ENCODE measurements around the gene SSX2IP.
A peak's percentile ranks its signal among the peaks of the same experiment; 100 is the strongest.

SSX2IP gene

DNA sequence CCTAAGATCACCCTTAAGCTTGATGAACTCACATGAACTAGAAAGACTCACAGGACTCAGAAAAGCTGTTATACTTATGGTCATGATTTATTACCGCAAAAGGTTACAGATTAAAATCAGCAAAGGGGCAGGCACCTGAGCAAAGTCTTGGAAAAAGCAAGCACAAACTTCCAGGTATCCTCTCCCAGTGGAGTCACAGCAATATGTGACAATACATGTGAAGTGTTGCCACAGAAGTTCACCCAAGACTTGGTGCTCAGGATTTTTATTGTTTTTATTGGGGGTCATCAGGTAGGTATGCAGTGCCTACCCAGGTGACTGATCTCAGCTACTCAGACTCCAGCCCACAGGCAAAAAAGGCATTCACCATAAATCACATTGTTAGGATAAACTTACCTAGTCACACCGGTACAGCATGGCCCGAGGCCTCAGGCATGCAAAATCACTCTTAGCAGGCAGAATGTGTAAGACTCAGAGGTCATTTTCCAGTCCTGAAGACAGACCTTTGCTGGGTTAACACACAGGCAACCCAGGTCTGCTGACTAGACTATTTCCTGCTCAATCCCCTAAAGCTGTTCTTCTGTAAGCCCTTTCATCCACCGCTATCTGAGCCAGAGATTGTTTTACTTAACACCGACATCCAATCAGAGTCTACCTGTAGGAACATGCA, 55.6 kb downstream of the SSX2IP start:
- no peaks in the 10 kb centered on the region; the same call in 1 of the 2 replicates for H3K9me3 ChIP-seq (ENCODE audit: insufficient read depth, low read depth, low read length)
- no peaks in the 10 kb centered on the region for H3K4me1 ChIP-seq (ENCODE audit: insufficient read depth, low read length)
- no peaks in the 10 kb centered on the region for H3K27me3 ChIP-seq (ENCODE audit: insufficient read depth, low read length)
- no peak overlapping the region for H3K9ac ChIP-seq (ENCODE audit: low read depth, low read length)
- H3K4me3 ChIP-seq (ENCODE audit: low read length): no peak overlapping the region
- no peaks in the 10 kb centered on the region for H3K36me3 ChIP-seq (ENCODE audit: insufficient read depth, low read depth, low read length)
- H3K27ac ChIP-seq (ENCODE audit: low read length): no peak overlapping the region

DNA sequence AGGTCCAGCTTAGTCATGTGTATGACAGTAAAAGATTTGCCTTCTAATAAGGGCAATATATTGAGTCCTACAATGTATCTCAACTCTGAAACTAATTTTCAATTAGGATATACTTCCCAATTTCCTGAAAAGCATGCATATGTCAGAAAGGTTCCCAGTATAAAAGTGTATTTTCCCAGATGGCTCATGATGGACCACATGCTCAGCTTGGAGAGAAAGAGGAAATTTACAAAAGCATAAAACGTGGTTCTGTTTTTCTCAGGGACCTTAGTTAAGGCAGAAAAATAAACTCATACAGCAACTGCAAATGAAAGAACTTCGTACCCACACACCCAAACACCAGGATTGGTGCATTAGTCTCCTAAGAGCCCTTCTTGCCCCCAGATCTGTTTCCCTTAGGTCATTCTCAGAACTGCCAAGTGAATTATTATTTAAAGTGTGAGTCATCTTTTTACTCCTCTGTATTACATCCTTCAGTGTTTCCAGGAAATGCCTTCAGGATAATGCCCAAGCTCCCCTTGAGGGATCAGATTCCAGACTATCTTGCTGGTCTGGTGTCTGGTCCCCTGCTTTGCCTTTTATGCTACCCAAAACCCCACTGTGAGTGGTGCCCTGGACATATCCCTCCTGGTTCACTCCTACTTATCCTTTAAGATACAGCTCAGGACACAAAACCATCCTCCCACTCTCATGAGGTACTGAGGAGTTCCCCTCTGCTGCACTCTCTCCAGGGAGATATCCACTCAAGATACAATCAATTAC, 57.4 kb downstream of the SSX2IP start:
- H3K27ac ChIP-seq (ENCODE audit: low read length): no peak overlapping the region

DNA sequence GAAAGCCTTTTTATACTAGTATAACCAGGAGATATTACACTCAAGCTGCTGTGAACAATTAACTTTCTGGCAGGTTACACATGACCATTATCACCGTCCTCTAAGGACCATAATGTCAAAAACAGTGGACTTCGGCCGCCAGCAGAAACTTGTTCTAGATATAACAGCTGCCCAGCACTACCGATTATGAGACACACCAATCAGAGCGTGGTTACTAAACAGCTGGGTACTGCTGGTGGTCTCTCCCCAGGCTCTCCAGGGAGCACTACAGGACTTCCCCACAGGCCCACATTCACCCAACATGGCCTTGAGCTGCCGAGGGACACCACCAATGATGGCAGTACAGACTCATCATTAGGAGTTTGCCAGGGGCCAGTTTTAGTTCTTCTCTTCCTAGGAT, 58.1 kb downstream of the SSX2IP start:
- H3K4me1 ChIP-seq (ENCODE audit: insufficient read depth, low read length): no peaks in the 10 kb centered on the region
- H3K36me3 ChIP-seq (ENCODE audit: insufficient read depth, low read depth, low read length): no peaks in the 10 kb centered on the region
- H3K27ac ChIP-seq (ENCODE audit: low read length): no peak overlapping the region
- no peaks in the 10 kb centered on the region for H3K27me3 ChIP-seq (ENCODE audit: insufficient read depth, low read length)
- no peak overlapping the region for H3K9ac ChIP-seq (ENCODE audit: low read depth, low read length)
- no peaks in the 10 kb centered on the region; the same call in 1 of the 2 replicates for H3K9me3 ChIP-seq (ENCODE audit: insufficient read depth, low read depth, low read length)
- H3K4me3 ChIP-seq (ENCODE audit: low read length): no peak overlapping the region

More for the DNA sequence above, 57.4 kb downstream of the SSX2IP start:
- no peak overlapping the region for H3K9ac ChIP-seq (ENCODE audit: low read depth, low read length)
- H3K27me3 ChIP-seq (ENCODE audit: insufficient read depth, low read length): no peaks in the 10 kb centered on the region
- H3K36me3 ChIP-seq (ENCODE audit: insufficient read depth, low read depth, low read length): no peaks in the 10 kb centered on the region
- H3K4me3 ChIP-seq (ENCODE audit: low read length): no peak overlapping the region
- H3K4me1 ChIP-seq (ENCODE audit: insufficient read depth, low read length): no peaks in the 10 kb centered on the region
- H3K9me3 ChIP-seq (ENCODE audit: insufficient read depth, low read depth, low read length): no peaks in the 10 kb centered on the region; the same call in 1 of the 2 replicates

DNA sequence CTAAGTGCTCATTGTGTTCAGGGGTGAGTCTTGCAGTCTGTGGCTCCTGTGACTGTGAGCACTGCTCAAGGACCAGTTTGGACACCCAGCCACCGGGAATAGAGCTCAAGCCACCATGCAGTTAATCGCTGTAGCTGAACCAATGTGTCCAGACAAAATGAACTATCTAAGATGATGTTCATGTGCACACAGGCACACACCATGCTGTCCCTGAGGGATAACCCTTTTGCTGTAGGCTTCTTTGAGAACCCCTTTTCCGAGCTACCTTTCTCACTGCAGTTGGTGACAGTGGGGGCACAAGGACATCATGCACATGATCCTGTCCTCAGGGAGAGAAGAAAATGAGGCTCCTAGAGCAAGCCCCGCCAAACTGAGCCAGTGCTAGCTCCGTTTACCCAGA, 65.4 kb downstream of the SSX2IP start:
- no peak overlapping the region for H3K9ac ChIP-seq (ENCODE audit: low read depth, low read length)
- H3K9me3 ChIP-seq (ENCODE audit: insufficient read depth, low read depth, low read length): no peaks in the 10 kb centered on the region
- H3K27me3 ChIP-seq (ENCODE audit: insufficient read depth, low read length): no peaks in the 10 kb centered on the region
- H3K4me3 ChIP-seq (ENCODE audit: low read length): no peak overlapping the region
- no peak overlapping the region for H3K27ac ChIP-seq (ENCODE audit: low read length)
- H3K4me1 ChIP-seq (ENCODE audit: insufficient read depth, low read length): no peaks in the 10 kb centered on the region
- H3K36me3 ChIP-seq (ENCODE audit: insufficient read depth, low read depth, low read length): no peaks in the 10 kb centered on the region

DNA sequence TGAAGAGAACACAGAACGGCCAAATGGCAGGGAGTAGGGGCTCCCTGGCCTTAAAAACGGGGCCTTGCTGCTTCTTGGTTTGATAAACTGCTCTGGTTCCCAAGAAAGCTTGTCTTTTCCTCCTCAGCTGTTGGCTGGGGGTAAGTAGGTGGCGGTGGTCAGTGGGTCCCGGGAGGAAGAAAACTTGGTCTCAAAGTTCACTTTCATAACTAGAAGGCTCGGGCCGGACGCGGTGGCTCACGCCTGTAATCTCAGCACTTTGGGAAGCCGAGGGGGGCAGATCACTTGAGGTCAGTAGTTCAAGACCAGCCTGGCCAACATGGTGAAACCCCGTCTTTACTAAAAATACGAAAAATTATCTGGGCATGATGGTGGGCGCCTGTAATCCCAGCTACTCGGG, 68.7 kb downstream of the SSX2IP start:
- H3K36me3 ChIP-seq (ENCODE audit: insufficient read depth, low read depth, low read length): no peaks in the 10 kb centered on the region
- no peak overlapping the region for H3K9ac ChIP-seq (ENCODE audit: low read depth, low read length)
- H3K27me3 ChIP-seq (ENCODE audit: insufficient read depth, low read length): no peaks in the 10 kb centered on the region
- H3K4me3 ChIP-seq (ENCODE audit: low read length): no peak overlapping the region
- H3K4me1 ChIP-seq (ENCODE audit: insufficient read depth, low read length): no peaks in the 10 kb centered on the region
- H3K27ac ChIP-seq (ENCODE audit: low read length): no peak overlapping the region
- no peaks in the 10 kb centered on the region for H3K9me3 ChIP-seq (ENCODE audit: insufficient read depth, low read depth, low read length)

DNA sequence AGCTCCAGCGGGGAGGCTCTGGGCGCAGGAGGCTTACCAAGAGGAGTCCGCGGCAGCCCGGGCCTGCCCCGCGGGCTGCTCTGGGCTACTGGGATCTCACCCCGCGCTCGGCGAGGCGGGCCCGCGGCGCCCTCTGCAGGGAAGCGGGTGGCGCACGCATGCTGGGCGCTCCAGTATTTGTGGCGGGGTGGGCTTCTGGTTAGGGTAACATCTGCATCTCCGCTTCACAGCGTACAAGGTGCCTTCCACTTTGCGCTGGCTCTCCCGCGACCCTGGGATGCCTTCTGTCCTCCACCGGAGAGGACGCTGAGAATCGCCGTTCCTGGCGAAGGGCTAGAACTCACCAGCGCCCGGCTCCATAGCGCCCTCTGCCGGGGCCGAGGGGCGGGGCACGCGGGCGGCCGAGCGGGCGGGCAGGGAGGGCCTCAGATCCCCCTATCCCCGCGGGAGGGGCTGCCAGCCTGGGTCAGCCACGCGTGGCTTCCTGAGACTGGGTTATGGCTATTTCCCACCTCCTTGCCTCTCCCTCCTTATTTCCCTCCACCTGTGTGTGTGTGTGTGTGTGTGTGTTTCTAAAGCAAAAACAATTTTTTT, 69.4 kb downstream of the SSX2IP start:
- peak overlapping the region; percentile 83 for H3K4me3 ChIP-seq (ENCODE audit: low read length)
- H3K27me3 ChIP-seq (ENCODE audit: insufficient read depth, low read length): no peaks in the 10 kb centered on the region
- H3K36me3 ChIP-seq (ENCODE audit: insufficient read depth, low read depth, low read length): no peaks in the 10 kb centered on the region
- H3K9me3 ChIP-seq (ENCODE audit: insufficient read depth, low read depth, low read length): no peaks in the 10 kb centered on the region
- no peaks in the 10 kb centered on the region for H3K4me1 ChIP-seq (ENCODE audit: insufficient read depth, low read length)
- H3K9ac ChIP-seq (ENCODE audit: low read depth, low read length): peak overlapping the region; percentile 65; the same call in 1 of the 2 replicates
- H3K27ac ChIP-seq (ENCODE audit: low read length): no peak overlapping the region

DNA sequence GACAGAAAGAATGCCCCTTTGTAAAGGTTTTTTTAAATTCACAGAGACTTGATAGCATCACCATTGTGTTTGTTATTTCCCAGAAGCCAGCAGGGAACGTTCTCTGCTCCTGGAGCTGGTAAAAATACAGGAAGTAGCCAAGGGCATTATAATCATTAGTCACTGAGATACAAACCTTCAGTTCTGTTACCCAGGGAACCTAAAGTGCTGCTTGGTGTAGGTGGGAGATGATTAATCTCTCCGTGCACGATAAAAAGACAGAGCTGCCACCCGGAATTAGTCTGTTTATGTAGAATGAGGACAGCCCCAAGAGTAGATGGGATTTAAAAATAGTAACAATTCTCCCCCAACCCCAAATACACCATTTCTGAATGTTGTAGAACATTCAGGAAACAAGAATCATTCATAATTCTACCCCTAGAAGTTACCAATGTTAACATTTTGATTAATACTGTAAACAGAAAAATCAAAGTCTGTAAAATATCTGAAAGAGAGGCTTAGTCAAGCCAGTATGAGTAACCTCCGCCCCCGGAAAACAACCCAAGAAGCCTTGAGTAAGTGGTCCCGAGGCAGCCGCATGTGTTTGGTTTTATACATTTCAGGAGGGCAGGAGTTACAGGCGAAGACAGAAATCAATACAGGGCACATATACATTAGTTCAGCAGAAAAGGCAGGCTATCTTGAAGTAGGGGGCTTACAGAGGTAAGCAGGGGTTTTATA, 70.7 kb downstream of the SSX2IP start:
- no peaks in the 10 kb centered on the region for H3K36me3 ChIP-seq (ENCODE audit: insufficient read depth, low read depth, low read length)
- H3K4me3 ChIP-seq (ENCODE audit: low read length): no peak overlapping the region
- H3K4me1 ChIP-seq (ENCODE audit: insufficient read depth, low read length): no peaks in the 10 kb centered on the region
- H3K9me3 ChIP-seq (ENCODE audit: insufficient read depth, low read depth, low read length): peaks cover 6% of the 10 kb centered on the region; the same call in 1 of the 2 replicates
- no peaks in the 10 kb centered on the region for H3K27me3 ChIP-seq (ENCODE audit: insufficient read depth, low read length)
- H3K27ac ChIP-seq (ENCODE audit: low read length): no peak overlapping the region
- no peak overlapping the region for H3K9ac ChIP-seq (ENCODE audit: low read depth, low read length)

DNA sequence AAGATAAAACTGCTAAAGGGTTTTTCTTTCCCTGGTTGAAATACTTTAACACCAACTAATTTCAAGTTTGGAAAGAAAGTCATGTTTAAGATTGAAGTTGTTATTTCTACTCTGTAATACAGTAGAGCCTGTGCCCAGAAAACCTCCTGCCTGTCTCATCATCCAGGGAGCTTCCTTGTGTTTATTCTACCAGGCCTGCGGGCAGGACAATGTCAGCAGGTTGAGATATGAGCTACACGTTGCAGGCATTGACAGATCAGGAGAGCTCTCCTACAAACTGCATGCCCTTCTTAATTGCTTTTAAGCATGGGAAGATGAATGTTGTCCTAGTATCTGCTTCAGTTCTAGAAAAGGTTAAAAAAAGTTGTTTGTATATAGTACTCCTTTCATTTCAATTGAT, 72.9 kb downstream of the SSX2IP start:
- Histone ChIP-seq H3K9me3 (ENCODE audit: insufficient read depth, low read depth, low read length) (peaks cover 17% of the 10 kb centered on the region), H3K27me3 (ENCODE audit: insufficient read depth, low read length) (no peaks in the 10 kb centered on the region)

DNA sequence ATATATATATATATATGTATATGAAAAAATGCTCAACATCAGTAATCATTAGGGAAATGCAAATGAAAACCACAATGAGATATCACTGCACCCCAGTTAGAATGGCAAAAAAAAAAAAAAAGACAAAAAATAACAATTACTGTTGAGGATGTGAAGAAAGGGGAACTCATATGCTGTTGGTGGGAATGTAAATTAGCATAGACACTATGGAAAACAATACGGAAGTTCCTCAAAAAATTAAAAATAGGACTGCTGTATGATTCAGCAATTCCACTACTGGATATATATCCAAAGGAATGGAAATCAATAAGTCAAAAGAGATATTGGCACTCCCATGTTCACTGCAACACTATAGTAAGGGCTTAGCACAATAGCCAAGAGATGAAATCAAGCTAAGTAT, 74.5 kb downstream of the SSX2IP start:
- Histone ChIP-seq H3K9me3 (ENCODE audit: insufficient read depth, low read depth, low read length) (peaks cover 17% of the 10 kb centered on the region), H3K4me1 (ENCODE audit: insufficient read depth, low read length) (0 out of 2 replicates have a peak, but pooled peaks cover 4% of the 10 kb centered on the region), H3K27ac (ENCODE audit: low read length) (no peak overlapping the region), H3K27me3 (ENCODE audit: insufficient read depth, low read length) (no peaks in the 10 kb centered on the region), H3K4me3 (ENCODE audit: low read length) (no peak overlapping the region), H3K9ac (ENCODE audit: low read depth, low read length) (no peak overlapping the region), H3K36me3 (ENCODE audit: insufficient read depth, low read depth, low read length) (no peaks in the 10 kb centered on the region)

More for the DNA sequence above, 72.9 kb downstream of the SSX2IP start:
- H3K4me1 ChIP-seq (ENCODE audit: insufficient read depth, low read length): no peaks in the 10 kb centered on the region
- no peaks in the 10 kb centered on the region for H3K36me3 ChIP-seq (ENCODE audit: insufficient read depth, low read depth, low read length)
- no peak overlapping the region for H3K27ac ChIP-seq (ENCODE audit: low read length)
- no peak overlapping the region for H3K9ac ChIP-seq (ENCODE audit: low read depth, low read length)
- no peak overlapping the region for H3K4me3 ChIP-seq (ENCODE audit: low read length)

DNA sequence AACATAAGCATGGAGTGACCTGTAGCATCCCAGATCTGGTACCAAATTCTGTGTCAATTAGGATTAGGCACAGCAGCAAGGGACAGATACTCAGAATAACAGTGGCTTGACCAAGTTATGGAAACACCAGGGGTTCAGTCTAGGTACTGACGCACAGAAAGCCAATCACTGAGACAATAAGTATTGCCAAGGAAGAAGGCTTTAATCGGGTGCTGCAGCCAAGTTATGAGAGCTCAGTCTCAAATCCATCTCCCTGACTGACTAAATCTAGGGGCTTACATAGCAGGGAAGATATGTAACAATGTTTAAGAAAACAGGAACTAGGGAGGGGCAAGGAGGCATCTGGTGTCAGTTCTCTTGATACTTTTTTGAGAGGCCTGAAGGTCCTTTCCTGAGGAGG, 76.4 kb downstream of the SSX2IP start:
- no peaks in the 10 kb centered on the region for H3K36me3 ChIP-seq (ENCODE audit: insufficient read depth, low read depth, low read length)
- H3K4me3 ChIP-seq (ENCODE audit: low read length): no peak overlapping the region
- 0 out of 2 replicates have a peak, but pooled peaks cover 4% of the 10 kb centered on the region for H3K4me1 ChIP-seq (ENCODE audit: insufficient read depth, low read length)
- H3K27me3 ChIP-seq (ENCODE audit: insufficient read depth, low read length): no peaks in the 10 kb centered on the region
- no peak overlapping the region for H3K9ac ChIP-seq (ENCODE audit: low read depth, low read length)
- H3K27ac ChIP-seq (ENCODE audit: low read length): no peak overlapping the region
- peaks cover 17% of the 10 kb centered on the region for H3K9me3 ChIP-seq (ENCODE audit: insufficient read depth, low read depth, low read length)

DNA sequence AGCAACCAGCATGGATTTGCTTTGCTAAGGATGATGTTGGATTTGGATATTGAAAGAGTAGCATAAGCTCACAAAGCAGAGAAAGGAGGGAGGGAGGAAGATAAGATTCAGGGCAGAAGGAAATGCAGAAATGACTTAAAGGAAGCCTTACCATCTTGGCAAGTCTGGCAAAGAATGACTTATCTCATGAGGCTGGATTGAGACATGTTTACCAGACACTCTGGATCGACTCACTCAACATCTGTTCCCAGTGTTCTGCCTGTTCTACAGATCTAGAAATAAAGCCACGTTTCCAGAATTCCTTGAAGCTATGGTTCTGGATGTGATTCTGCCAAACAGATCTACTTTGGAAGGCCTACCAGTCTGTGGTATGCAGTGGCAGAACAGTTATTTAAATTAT, 77.2 kb downstream of the SSX2IP start:
- Histone ChIP-seq H3K27me3 (ENCODE audit: insufficient read depth, low read length) (no peaks in the 10 kb centered on the region), H3K36me3 (ENCODE audit: insufficient read depth, low read depth, low read length) (no peaks in the 10 kb centered on the region), H3K4me3 (ENCODE audit: low read length) (no peak overlapping the region), H3K9ac (ENCODE audit: low read depth, low read length) (no peak overlapping the region), H3K27ac (ENCODE audit: low read length) (no peak overlapping the region), H3K9me3 (ENCODE audit: insufficient read depth, low read depth, low read length) (peaks cover 17% of the 10 kb centered on the region), H3K4me1 (ENCODE audit: insufficient read depth, low read length) (0 out of 2 replicates have a peak, but pooled peaks cover 4% of the 10 kb centered on the region)

Measured in iPS-20b (cell line).